KOPT-K1 (cell line): Measurements from ENCODE around the gene NRIP3.
"Not testable (repeated sequence)": the region's sequence is repeated elsewhere in the genome, so short reads cannot be mapped to it uniquely, and the experiment has no call there.

Experiments
- H3K27ac ChIP-seq: fragments of 200-600 bp; sonication (generic); 2 replicates; pipeline ENCODE4 v1.5.1; 2016; ENCODE audit warnings: antibody characterized with exemption, mild to moderate bottlenecking, low read depth, low read length; ENCODE audit not compliant: poor library complexity, severe bottlenecking
- H3K36me3 ChIP-seq: fragments of 200-600 bp; sonication (generic); 2 replicates; pipeline ENCODE4 v1.5.1; 2017; ENCODE audit warnings: antibody characterized with exemption, mild to moderate bottlenecking, low read length, moderate library complexity; ENCODE audit not compliant: insufficient read depth
- H3K9me3 ChIP-seq: fragments of 200-600 bp; sonication (generic); 2 replicates; pipeline ENCODE4 v1.5.1; 2017; ENCODE audit warnings: antibody characterized with exemption, low read length, mild to moderate bottlenecking; ENCODE audit not compliant: insufficient read depth, poor library complexity, severe bottlenecking

The NRIP3 gene

DNA sequence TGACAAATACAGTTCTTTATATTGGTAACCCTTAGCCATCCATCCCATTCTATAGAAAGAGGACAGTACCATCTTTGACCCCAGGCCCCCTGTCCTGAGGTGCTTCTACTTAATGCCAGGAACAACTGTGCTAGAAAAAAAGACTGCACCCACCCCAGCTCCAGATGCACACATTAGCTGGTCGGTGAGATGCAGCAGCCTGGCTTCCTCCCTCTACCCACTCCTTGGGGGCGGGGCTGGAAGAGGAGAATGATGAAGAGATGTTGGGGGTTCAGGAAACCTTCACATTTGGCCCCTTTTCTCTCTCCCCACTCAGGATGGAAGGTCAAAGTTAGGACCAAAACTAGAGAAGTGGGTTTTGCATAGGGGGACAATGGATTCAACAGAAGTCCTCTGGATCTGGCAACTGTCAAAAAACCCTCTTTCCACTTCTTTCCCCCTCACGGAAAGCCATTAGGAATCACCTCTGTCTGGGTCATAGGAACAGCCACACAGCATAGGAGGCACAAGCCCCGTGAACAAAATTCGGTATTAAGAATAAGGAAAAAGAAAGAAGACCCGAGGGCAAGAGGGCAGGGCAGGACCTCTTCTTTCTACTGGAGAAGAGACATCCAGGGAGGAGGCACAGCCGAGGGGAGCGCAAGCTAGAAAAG, 755 bp downstream of the NRIP3 start:
- no peak overlapping the region for H3K27ac ChIP-seq
- no peaks in the 10 kb centered on the region for H3K36me3 ChIP-seq
- no peaks in the 10 kb centered on the region for H3K9me3 ChIP-seq

DNA sequence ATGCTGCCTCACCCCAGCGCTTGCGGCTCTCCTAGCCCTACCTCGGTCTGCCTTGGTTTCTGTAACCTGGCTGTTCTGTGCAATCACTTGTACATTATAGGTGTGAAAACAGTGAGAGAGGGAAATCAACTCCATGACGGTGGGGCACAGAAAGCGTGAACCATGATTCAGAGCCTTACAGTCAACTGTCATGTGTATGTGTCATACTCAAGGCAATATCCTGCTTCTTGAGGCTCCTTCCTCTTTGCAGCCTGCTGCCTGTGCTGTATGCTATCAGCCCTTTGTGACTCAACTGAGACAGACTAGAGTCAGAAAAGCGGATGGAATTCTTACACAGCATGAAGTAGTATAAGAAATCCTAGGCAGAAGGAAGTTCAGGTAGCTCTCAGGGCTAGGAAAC, 2.1 kb downstream of the NRIP3 start:
- no peak overlapping the region for H3K27ac ChIP-seq
- no peaks in the 10 kb centered on the region for H3K9me3 ChIP-seq
- no peaks in the 10 kb centered on the region for H3K36me3 ChIP-seq

DNA sequence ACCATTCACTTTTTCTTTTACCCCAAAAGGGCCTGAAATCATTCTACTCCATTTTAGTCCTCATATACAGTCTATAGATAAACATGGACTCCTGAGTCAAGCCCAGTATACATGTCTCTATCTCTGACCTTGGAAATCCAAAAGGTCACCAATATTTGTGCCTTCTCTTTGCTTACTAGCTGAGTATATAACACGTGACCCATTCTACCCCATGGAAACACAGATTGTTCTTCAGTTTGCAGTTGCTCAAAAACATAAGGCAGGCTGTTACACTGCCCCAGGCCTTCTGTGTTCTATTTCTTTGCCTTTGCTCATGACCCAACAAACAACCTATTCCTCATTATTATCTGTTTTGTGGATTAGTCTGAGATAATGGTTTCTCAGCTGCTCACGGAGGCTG, 5.8 kb downstream of the NRIP3 start:
- H3K27ac ChIP-seq = no peak overlapping the region
- no peaks in the 10 kb centered on the region for H3K36me3 ChIP-seq
- no peaks in the 10 kb centered on the region for H3K9me3 ChIP-seq

DNA sequence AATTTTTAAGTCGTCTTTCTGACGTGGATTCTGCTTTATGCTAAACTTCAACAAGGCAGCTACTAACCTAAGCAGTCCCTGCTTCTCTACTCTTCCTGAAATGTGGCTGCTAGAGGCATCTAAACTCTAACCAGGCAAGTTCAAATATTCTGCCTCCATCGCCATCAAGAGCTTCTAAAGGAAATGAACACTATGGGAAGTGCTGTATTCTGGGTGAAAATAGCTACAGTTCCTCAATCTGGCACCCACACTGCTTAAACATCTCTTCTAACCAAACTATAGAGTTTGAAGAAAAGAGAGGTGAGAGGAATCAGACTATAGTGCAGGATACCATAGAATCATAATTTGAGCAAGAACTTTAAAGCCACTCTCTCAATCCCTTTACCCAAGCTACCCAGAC, 6.3 kb downstream of the NRIP3 start:
- Histone ChIP-seq H3K36me3 (no peaks in the 10 kb centered on the region), H3K9me3 (no peaks in the 10 kb centered on the region), H3K27ac (no peak overlapping the region)

DNA sequence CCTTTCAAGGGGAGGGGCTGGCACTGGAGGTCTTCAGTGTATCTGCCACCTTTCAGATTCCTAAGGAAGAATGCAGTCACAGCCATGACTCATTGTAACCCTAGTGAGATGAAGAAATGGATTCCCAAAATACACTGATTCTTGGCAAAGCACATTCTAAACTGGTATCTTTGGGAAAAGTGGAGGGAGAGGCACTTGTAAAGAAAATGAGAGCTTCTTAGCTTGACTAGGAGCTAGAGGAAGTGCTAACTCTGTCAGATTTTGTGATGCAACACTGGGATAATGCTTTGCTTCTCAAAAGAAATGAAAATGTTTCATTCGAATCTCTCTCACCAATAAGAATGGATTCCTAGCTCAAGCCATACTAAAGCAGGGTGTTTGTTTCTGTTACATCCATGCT, 14.3 kb downstream of the NRIP3 start:
- H3K9me3 ChIP-seq = no peaks in the 10 kb centered on the region
- no peaks in the 10 kb centered on the region for H3K36me3 ChIP-seq
- H3K27ac ChIP-seq = no peak overlapping the region

DNA sequence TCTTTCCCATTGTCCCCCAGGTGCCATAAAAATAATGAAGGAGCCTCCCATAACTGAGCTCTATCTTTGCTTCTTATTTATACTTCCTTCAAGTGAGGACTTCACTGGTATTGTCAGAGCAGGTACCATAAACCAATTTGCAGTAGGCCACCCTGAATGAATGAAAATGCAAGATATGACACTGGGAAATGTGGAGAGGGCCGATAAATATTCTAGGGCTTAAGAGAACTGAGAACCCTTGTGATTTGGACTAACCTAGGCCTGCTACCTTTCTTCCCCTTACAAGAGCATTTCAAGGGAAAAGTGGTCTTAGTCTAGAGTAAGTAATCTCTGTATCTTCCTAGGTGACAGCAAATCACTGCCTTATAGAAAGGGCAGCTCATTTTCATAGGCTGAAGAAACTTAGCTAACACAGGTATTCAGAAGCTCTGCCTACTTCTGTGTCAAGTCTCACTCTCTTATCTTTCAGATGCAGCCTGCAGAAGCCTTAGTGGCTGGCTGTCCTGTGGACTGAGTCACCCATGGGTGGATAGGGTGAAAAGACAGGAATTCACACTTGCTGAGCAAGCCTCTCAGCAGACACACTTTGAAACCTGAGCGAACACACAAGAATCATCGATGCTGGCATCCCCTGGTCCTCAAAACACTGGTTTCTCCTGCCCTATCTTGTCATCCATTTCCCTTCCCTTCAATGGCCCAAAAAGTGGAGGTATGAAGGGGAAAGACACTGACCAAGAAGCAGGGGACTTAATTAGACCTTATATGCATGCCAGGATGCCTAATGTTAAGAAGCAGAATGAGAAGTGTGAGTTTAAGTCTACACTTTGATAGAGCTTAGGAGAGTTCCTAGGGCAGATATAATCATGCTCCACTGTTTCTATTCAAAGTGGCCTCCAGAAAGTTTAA, 15.2 kb downstream of the NRIP3 start:
- Histone ChIP-seq H3K9me3 (no peaks in the 10 kb centered on the region), H3K27ac (no peak overlapping the region), H3K36me3 (no peaks in the 10 kb centered on the region)

DNA sequence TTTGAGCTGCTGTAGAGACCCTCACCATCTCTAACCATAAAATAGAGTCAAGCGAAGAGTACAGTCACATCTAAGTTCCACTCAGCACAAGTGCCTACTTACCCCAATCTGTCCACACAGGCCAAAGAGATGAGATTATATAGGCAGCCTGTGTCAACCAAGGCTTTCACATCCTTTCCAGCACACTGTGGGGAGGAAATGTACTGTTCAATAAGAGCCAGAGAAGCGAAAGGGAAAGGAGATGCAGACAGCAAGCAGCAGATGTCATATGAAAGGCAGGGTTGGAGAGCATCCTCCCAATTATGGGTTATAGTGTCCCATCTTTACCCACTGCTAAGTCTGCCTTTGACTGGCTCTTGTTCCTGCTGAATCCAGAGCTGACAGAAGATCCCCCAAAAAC, 16.4 kb downstream of the NRIP3 start:
- no peaks in the 10 kb centered on the region for H3K9me3 ChIP-seq
- H3K36me3 ChIP-seq = no peaks in the 10 kb centered on the region
- no peak overlapping the region for H3K27ac ChIP-seq

DNA sequence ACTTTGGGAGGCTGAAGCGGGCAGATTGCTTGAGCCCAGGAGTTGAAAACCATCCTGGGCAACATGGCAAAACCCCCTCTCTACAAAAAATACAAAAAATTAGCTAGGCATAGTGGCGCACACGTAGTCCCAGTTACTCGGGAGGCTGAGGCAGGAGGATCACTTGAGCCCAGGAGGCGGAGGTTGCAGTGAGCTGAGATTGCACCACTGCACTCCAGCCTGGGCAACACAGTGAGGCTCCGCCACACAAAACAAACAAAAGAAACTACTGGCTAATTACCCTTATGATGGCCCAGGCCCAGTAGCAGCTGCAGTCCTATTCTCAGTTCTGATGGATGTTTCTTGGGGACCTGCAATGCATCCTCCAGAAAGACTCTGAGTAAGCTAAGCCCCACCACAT, 17.0 kb downstream of the NRIP3 start:
- not testable (repeated sequence) for H3K9me3 ChIP-seq, H3K27ac ChIP-seq, H3K36me3 ChIP-seq

DNA sequence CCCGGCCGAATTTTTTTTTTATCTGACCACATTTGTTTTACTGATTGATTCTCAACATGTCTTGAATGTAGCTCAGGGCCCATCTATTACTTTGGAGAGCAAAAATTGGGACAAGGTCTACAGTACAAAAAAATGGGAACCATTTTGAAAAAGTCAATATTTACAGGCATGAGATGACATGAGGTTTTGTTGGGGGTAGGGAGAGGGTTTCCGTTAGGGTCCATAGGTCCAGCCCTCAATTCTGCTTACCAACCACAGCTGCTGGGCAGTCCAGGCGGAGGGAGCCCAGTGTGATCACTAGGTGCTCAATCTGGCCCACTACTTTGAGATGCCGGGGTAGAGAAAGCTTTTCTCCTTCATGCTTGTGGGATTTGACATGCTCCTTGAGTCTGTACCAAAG, 18.3 kb downstream of the NRIP3 start:
- Histone ChIP-seq H3K9me3 (no peaks in the 10 kb centered on the region), H3K36me3 (no peaks in the 10 kb centered on the region), H3K27ac (no peak overlapping the region)

DNA sequence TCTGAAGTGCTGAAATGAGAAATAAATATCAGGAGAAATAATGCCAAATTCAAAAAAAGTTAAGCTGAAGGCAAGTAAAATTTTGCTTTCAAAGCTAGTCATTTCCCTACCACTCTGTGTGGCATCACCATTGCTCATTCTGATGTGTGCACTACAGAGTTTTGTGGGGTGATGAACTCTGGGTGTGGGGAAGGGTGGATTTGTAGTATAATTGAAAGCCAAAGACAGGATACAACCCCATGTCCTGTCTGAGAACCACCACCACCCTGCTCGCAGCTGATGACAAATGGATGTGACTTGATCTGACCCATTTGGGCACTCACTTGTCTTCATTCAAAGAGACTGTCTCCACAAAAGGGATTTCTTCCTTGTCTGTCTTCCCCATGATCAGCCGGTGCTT, 20.2 kb downstream of the NRIP3 start:
- no peaks in the 10 kb centered on the region for H3K9me3 ChIP-seq
- H3K36me3 ChIP-seq = no peaks in the 10 kb centered on the region
- H3K27ac ChIP-seq = no peak overlapping the region

DNA sequence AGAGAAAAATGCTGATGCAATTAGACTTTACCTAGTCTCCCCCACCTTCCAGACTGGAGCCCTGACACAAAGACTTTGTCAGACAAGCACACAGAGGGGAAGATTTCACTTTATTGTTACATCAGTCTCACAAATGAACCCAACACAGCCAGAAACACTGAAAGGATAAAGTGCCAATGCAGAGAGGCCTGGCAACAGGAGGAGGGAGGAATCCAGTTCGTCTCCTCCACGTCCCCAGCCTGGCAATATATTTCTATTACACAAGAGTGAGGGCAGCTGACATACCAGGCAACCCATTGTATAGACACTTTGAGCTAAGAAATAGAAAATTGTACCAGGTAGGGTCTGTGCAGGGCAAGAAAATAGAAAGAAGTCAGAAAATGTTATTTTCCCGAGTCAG, 23.3 kb downstream of the NRIP3 start:
- Histone ChIP-seq H3K27ac (no peak overlapping the region), H3K36me3 (no peaks in the 10 kb centered on the region), H3K9me3 (no peaks in the 10 kb centered on the region)

DNA sequence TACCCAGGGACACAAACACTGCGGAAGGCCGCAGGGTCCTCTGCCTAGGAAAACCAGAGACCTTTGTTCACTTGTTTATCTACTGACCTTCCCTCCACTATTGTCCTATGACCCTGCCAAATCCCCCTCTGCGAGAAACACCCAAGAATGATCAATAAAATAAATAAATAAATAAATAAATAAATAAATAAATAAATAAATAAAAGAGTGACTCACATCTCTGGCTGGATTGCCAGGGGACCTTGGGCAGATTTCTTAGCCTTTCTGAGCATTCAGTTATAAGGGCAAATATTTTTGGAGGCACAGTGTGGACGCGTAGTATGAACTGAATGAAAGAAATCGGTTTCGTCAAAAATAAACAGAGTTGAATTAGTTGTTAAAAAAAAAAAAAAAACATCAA, 24.4 kb downstream of the NRIP3 start:
- not testable (repeated sequence) for H3K36me3 ChIP-seq, H3K9me3 ChIP-seq, H3K27ac ChIP-seq

DNA sequence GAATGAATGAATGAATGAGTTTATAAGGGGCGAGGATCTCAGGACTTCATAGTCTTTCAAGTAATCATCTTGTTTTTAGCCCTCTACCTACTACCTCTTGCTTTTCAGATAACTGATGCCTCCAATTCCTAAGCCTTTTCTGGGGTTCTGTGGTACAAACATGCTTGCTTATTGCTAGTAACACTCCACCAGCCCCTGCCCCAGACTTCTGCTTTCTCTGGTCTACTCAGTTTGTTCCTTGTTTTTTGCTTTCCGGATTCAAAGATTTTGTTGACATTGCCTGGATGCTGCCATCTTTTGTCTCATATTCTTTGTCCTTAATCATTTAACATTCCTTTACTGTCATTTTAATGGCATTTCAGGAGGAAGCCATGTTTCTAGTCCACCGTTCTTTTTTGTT, 30.7 kb downstream of the NRIP3 start:
- no peaks in the 10 kb centered on the region for H3K9me3 ChIP-seq
- H3K36me3 ChIP-seq = no peaks in the 10 kb centered on the region
- H3K27ac ChIP-seq = no peak overlapping the region

DNA sequence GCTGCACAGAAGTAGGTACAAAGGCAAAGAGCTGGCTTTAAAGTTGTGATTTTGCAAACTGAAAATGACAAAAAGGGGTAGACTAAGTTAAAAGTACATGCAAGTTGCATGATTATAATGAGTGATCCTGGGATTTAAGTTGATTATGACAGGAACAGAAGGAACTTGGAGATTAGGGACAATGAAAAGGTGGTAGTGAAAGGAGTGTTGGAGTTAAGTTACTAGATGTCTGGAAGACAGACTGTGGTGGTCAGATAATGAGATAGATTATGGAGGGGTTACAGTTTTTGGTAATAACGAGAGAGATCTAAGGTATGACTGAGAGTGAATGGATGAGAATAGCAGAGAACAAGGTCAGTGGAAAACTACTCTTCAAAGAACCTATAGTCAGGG, 31.9 kb downstream of the NRIP3 start:
- Histone ChIP-seq H3K9me3 (no peaks in the 10 kb centered on the region), H3K27ac (no peak overlapping the region), H3K36me3 (peaks cover 6% of the 10 kb centered on the region; the same call in 1 of the 2 replicates)

DNA sequence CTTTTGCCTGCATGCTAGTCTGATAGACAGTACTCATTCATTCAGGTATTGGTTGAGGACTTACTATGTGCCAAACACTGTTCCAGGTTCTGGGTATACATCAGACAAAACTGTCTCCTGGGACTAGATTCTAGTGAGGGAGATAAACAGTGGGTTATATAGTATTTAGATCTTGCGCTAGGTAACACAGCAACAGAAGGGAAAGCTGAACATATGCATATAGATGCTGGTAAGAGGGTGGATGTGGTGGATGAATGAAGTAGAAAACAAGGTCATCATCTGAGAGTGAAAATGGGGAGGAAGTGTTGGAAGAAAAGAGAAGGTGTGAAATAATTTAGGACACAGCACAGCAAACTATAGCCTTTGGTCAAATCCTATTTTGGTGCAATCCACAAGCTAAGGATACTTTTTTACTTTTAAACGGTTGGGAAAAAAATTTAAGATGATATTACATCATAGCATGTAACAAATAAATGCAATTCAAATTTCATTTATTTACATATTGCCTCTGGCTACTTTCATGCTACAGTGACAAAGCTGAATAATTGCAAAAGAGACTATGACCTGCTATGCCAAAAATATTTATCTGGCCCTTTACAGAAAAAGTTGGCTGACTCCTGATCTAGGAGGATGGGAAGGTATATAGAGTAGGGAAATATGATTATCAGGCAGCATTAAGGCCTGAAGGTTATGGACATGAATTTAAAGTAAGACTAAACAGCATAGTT, 32.4 kb downstream of the NRIP3 start:
- H3K27ac ChIP-seq = no peak overlapping the region
- no peaks in the 10 kb centered on the region for H3K9me3 ChIP-seq
- peaks cover 6% of the 10 kb centered on the region; the same call in 1 of the 2 replicates for H3K36me3 ChIP-seq
